Stimulated activated CD4-positive, alpha-beta T cell treated with anti-CD3 and anti-CD28 coated beads, Interleukin-1b, Interleukin-23, amount 100 ng/mL, for 24 hours (primary cell): ENCODE results near the gene PGD.
"Not testable (repeated sequence)": the region's sequence is repeated elsewhere in the genome, so short reads cannot be mapped to it uniquely, and the experiment has no call there.

Experiments used
- DNase-seq, 4 experiments: peaks; one replicate each; pipeline ENCODE4 v3.0.0-alpha.2; 2020; ENCODE audit warnings: low read depth in 4 of 4, low spot score in 1 of 4

Gene PGD

GRCh38 chr1:10398734-10399443 is at the start of gene PGD:
TSS of gene PGD (plus strand) at chr1:10399064. CDS start at chr1:10399118, 54 bp downstream.
- DNase-seq: peak; percentile 94 to 99 (median 95)

GRCh38 chr1:10353282-10353681 is 45.6 kb upstream of the PGD start:
- no peak for DNase-seq

GRCh38 chr1:10353693-10354092 is 45.2 kb upstream of the PGD start:
- DNase-seq: no peak

GRCh38 chr1:10360045-10360444 is 38.8 kb upstream of the PGD start:
- no peak for DNase-seq

- no peak for DNase-seq
These were observed 37.3 kb upstream of the PGD start for GRCh38 chr1:10361515-10361914.

GRCh38 chr1:10368194-10368593 is 30.7 kb upstream of the PGD start:
- no peak for DNase-seq

GRCh38 chr1:10374442-10374860 is 24.4 kb upstream of the PGD start:
- no peak for DNase-seq

GRCh38 chr1:10377365-10378029 is 21.4 kb upstream of the PGD start:
- not testable (repeated sequence) for DNase-seq

GRCh38 chr1:10378081-10378841 is 20.6 kb upstream of the PGD start:
- DNase-seq: no peak

- no peak for DNase-seq
These were observed 19.7 kb upstream of the PGD start for GRCh38 chr1:10379101-10379620.

- DNase-seq: no peak
These were observed 19.2 kb upstream of the PGD start for GRCh38 chr1:10379676-10380075.

GRCh38 chr1:10380594-10381275 is 18.1 kb upstream of the PGD start:
- DNase-seq: no peak

GRCh38 chr1:10383630-10384029 is 15.2 kb upstream of the PGD start:
- DNase-seq: no peak

GRCh38 chr1:10384219-10384618 is 14.6 kb upstream of the PGD start:
- DNase-seq: no peak

- DNase-seq: no peak
These were observed 11.8 kb upstream of the PGD start for GRCh38 chr1:10386761-10387676.

- no peak for DNase-seq
These were observed 11.0 kb upstream of the PGD start for GRCh38 chr1:10387677-10388386.

- no peak for DNase-seq
These were observed 10.5 kb upstream of the PGD start for GRCh38 chr1:10388387-10388715.

GRCh38 chr1:10389271-10389973 is 9.4 kb upstream of the PGD start:
- no peak for DNase-seq

GRCh38 chr1:10396870-10397269 is 2.0 kb upstream of the PGD start:
- DNase-seq: no peak
